Adrenal gland (tissue), 12 donors: Measurements from ENCODE around the gene DOCK3. TPM values are rescaled to one million over a fixed set of nuclear protein-coding genes. Genes with fewer than 3 reads are reported as not detected.

ENCODE experiments used
- DNase-seq, 7 donors: peaks; one replicate each; pipeline ENCODE4 v3.0.0-alpha.2; 2019 to 2020
- H3K27ac ChIP-seq, 5 donors: fragments of 200-600 bp; sonication (generic) in 4 of 5; 1 replicate in 3 of 5; 2 replicates in 2 of 5; pipeline versions ENCODE4 v1.5.1 to v1.8.0; 2016 to 2020; ENCODE audit warnings: mild to moderate bottlenecking in 1 of 5
- H3K27me3 ChIP-seq: fragments of 200-600 bp; 2 replicates; pipeline ENCODE4 v1.8.0; 2021
- H3K36me3 ChIP-seq, 2 donors: fragments of 200-600 bp; replicated peaks in 1 of 2; 1 replicate in 1 of 2; 2 replicates in 1 of 2; pipeline versions ENCODE4 v1.5.1 to v1.8.0; 2018 to 2022
- H3K4me1 ChIP-seq, 2 donors: fragments of 200-600 bp; replicated peaks in 1 of 2; 1 replicate in 1 of 2; 2 replicates in 1 of 2; pipeline versions ENCODE4 v1.5.1 to v1.8.0; 2018 to 2021
- H3K4me3 ChIP-seq, 4 donors: fragments of 200-600 bp; sonication (generic) in 3 of 4; one replicate each; pipeline ENCODE4 v1.5.1; 2016 to 2018
- H3K9me3 ChIP-seq, 3 donors: fragments of 200-600 bp; sonication (generic) in 1 of 3; replicated peaks in 1 of 3; 1 replicate in 2 of 3; 2 replicates in 1 of 3; pipeline versions ENCODE4 v1.5.1 to v1.8.0; 2016 to 2021
- CTCF ChIP-seq, 6 experiments: fragments of 450-650 bp in 4 of 6; fragments of 200-600 bp in 2 of 6; sonication (generic) in 1 of 6; IDR thresholded peaks; 1 replicate in 5 of 6; 2 replicates in 1 of 6; pipeline versions ENCODE4 v1.5.1 to v1.8.0; 2016 to 2021; ENCODE audit warnings: antibody characterized with exemption in 6 of 6, mild to moderate bottlenecking in 2 of 6, moderate library complexity in 1 of 6
- POLR2A ChIP-seq, 2 donors: fragments of 450-650 bp; IDR thresholded peaks; one replicate each; pipeline ENCODE4 v1.6.1; 2017; ENCODE audit warnings: antibody characterized with exemption in 2 of 2, mild to moderate bottlenecking in 2 of 2, moderate library complexity in 1 of 2
- WGBS, 4 donors: extraction: QIAGEN DNeasy Blood & Tissue Kit in 2 of 4; methylation state at CpG; one replicate each; pipeline versions ENCODE4 v1.1.5 to v1.1.7; 2013 to 2017; 5-methylcytosine and 5-hydroxymethylcytosine counted together
- intact Hi-C, 2 donors: fragments of 100-400 bp; cut with DNase I; formaldehyde crosslinking; loops; one replicate each; pipeline versions ENCODE4 v1.14.1 to v1.15.0; 2022 to 2023
- polyA plus RNA-seq, 3 donors: library from polyadenylated mRNA; stranded (reverse); fragments of 200-250 nt in 2 of 3; fragments of 350-450 nt in 1 of 3; fragmentation: Illumina TruSeq in 1 of 3; extraction: RNeasy Lipid Tissue Mini Kit (QIAGEN cat#74804) in 1 of 3; gene quantifications; one replicate each; pipeline ENCODE4 v1.2.3, GENCODE V29; 2013 to 2014
- total RNA-seq, 9 donors: library from RNA; depleted of rRNA in 4 of 9; stranded (reverse); fragments of >200 nt in 4 of 9; fragments of 120-200 nt in 1 of 9; fragmentation: NEBNext Ultra II Directional in 1 of 9; extraction: Animal tissue kit (Norgen Biotek cat#: 25700) in 1 of 9; gene quantifications; one replicate each; pipeline versions ENCODE4 v1.1.0 to v1.2.4, GENCODE V29; 2013 to 2023
- donor health status: healthy with polysubstance abuse.
- donor health status: Bipolar disorder and iron deficiency.
- donor health status: DM: yes; HTN: yes; CAD: no.
- donor health status: DM: no; HTN: no; CAD: no.
- donor health status: DM: no; HTN: no; CAD: no.
- donor health status: DM: yes; HTN: yes; CAD: no.

Gene DOCK3
- total and polyA plus RNA-seq, 12 donors, result 0.72 to 8.6 (median 2.9) TPM

DNA sequence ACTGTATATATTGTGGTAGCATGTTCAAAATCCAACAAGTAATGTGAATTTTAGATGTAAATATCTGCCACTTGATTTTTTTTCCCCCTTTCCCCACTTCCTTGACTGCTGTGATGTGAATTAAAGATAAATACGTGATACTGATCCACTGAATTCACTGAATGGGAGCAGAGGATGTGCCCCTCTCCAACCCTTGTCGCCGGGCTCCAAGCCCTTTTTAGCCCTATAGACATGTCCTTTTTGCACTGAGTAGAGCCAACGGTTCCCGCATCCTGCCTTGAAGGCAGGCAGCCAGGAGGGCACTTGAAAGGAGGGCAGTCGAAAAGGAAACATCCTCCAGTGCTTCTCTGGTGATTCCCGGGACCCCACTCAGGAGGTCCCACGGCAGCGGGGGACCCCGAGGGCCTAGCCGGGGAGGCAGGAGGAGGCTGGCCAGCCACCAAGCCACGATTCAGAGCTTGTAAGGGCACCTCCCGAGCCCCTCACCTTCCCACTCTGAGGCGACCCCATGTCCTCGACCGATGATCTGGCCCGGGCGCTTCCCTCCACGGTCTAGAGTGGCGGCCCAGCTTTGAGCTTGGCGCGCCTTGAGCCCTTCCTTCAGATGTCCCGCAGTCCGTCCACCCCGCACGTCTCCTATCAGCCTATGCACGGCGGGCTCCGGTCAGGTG, 709.5 kb downstream of the DOCK3 start:
- Histone ChIP-seq H3K27me3 (no peaks in the 10 kb centered on the region), H3K27ac (peak overlapping the region; percentile 26 to 95 (median 90)), H3K9me3 (no peaks in the 10 kb centered on the region), H3K4me1 (peaks cover 10 to 36% of the 10 kb centered on the region in 2 donors), H3K4me3 (peak overlapping the region; percentile 82 to 98 (median 88)), H3K36me3 (peaks cover 0 to 17% of the 10 kb centered on the region in 2 donors)
- intact Hi-C loops, result loop anchor here in 1 of 2 donors (10.0 kb wide), 1 partner anchor 301 kb away; no protein-coding TSS in a partner anchor
- DNase-seq, result peak in 4 of 7 donors; percentile 41 to 51 (median 46)
- no peak for TF ChIP-seq POLR2A (IDR thresholded peaks at IDR 0.05)
- TF ChIP-seq CTCF (IDR thresholded peaks at IDR 0.05), result no peak
- WGBS, 4 donors, result 2 to 3% (median 2%) methylated on average over 17 to 29 of the region's 29 CpGs

- WGBS, 4 donors, result 0% methylated on average over 2 to 65 of the region's 65 CpGs
- Histone ChIP-seq H3K27ac (peak within 1 kb of the TSS; percentile 26 to 95 (median 90)), H3K4me3 (peak within 1 kb of the TSS; percentile 82 to 98 (median 88)), H3K9me3 (no peaks in the 10 kb centered on the region), H3K27me3 (no peaks in the 10 kb centered on the region), H3K36me3 (peaks cover 0 to 17% of the 10 kb centered on the region in 2 donors), H3K4me1 (peaks cover 10 to 37% of the 10 kb centered on the region in 2 donors)
- TF ChIP-seq POLR2A (IDR thresholded peaks at IDR 0.05), result peak; percentile 87 to 95
- peak in 3 of 6 experiments; percentile 34 to 53 (median 47) for TF ChIP-seq CTCF (IDR thresholded peaks at IDR 0.05)
- peak; percentile 97 to 99 (median 98) for DNase-seq
- intact Hi-C loops, result loop anchor here in 1 of 2 donors (5.0 to 10.0 kb wide), 2 partner anchors 47 to 300 kb away; no protein-coding TSS in a partner anchor
Measured at GRCh38 chr3:51384726-51385473, 710.2 kb downstream of the DOCK3 start, which contains the start of gene MANF. MANF (plus strand) TSS chr3:51385291; CDS start chr3:51385343, 52 bp downstream.

GRCh38 chr3:51385621-51386091, 710.9 kb downstream of the DOCK3 start:
- intact Hi-C loops, result loop anchor here in 1 of 2 donors (5.0 to 10.0 kb wide), 2 partner anchors 47 to 299 kb away; no protein-coding TSS in a partner anchor
- 1 to 4% (median 3%) methylated on average over 16 to 18 of the region's 18 CpGs for WGBS, 4 donors
- peak overlapping the region in 2 of 4 donors; percentile 87 to 98 for H3K4me3 ChIP-seq
- H3K27ac ChIP-seq, result peak overlapping the region in 4 of 5 donors; percentile 72 to 95 (median 90)
- TF ChIP-seq CTCF (IDR thresholded peaks at IDR 0.05) (no peak), POLR2A (IDR thresholded peaks at IDR 0.05) (no peak)
- peaks cover 12 to 45% of the 10 kb centered on the region in 2 donors for H3K4me1 ChIP-seq
- no peaks in the 10 kb centered on the region for H3K27me3 ChIP-seq
- peak in 2 of 7 donors; percentile 19 to 56 for DNase-seq
- H3K36me3 ChIP-seq, result peaks cover 0 to 17% of the 10 kb centered on the region in 2 donors
- H3K9me3 ChIP-seq, result no peaks in the 10 kb centered on the region
